Gastrocnemius medialis (tissue), 4 donors: ENCODE measurements around the gene HSF2BP.

ENCODE experiments used
- CTCF ChIP-seq, 5 experiments: fragments of 450-650 bp in 3 of 5; fragments of 200-600 bp in 2 of 5; sonication (generic) in 2 of 5; IDR thresholded peaks in 4 of 5; conservative IDR thresholded peaks in 1 of 5; 1 replicate in 4 of 5; 2 replicates in 1 of 5; pipeline ENCODE4 v1.5.1; 2016 to 2019; ENCODE audit warnings: antibody characterized with exemption in 5 of 5, mild to moderate bottlenecking in 3 of 5, moderate library complexity in 3 of 5
- POLR2A ChIP-seq, 2 donors: fragments of 450-650 bp; IDR thresholded peaks; one replicate each; pipeline ENCODE4 v1.6.1; 2017; ENCODE audit warnings: antibody characterized with exemption in 2 of 2, mild to moderate bottlenecking in 2 of 2, moderate library complexity in 2 of 2

- TF ChIP-seq CTCF (IDR thresholded peaks at IDR 0.05 in 4 of 5, conservative IDR thresholded peaks at IDR 0.05 in 1 of 5) = no peak
- no peak for TF ChIP-seq POLR2A (IDR thresholded peaks at IDR 0.05)
These were observed 8.1 kb upstream of the HSF2BP start for GRCh38 chr21:43667191-43667904.
